Stimulated activated CD4-positive, alpha-beta T cell treated with anti-CD3 and anti-CD28 coated beads, Interleukin-15, amount 100 ng/mL, for 1 hour (primary cell): ENCODE data around the gene CFAP58.

ENCODE experiments used
- DNase-seq, 2 donors: peaks; one replicate each; pipeline ENCODE4 v3.0.0-alpha.2; 2020; ENCODE audit warnings: low read depth in 1 of 2, low spot score in 1 of 2

The CFAP58 gene, protein sequence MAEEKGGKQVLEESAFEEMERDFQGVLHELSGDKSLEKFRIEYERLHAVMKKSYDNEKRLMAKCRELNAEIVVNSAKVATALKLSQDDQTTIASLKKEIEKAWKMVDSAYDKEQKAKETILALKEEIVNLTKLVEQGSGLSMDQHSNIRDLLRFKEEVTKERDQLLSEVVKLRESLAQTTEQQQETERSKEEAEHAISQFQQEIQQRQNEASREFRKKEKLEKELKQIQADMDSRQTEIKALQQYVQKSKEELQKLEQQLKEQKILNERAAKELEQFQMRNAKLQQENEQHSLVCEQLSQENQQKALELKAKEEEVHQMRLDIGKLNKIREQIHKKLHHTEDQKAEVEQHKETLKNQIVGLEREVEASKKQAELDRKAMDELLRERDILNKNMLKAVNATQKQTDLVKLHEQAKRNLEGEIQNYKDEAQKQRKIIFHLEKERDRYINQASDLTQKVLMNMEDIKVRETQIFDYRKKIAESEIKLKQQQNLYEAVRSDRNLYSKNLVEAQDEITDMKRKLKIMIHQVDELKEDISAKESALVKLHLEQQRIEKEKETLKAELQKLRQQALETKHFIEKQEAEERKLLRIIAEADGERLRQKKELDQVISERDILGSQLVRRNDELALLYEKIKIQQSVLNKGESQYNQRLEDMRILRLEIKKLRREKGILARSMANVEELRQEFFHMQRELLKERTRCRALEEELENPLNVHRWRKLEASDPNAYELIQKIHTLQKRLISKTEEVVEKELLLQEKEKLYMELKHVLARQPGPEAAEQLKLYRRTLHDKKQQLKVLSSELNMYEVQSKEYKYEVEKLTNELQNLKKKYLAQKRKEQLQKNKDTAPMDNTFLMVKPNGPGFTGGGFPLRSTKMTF

DNA sequence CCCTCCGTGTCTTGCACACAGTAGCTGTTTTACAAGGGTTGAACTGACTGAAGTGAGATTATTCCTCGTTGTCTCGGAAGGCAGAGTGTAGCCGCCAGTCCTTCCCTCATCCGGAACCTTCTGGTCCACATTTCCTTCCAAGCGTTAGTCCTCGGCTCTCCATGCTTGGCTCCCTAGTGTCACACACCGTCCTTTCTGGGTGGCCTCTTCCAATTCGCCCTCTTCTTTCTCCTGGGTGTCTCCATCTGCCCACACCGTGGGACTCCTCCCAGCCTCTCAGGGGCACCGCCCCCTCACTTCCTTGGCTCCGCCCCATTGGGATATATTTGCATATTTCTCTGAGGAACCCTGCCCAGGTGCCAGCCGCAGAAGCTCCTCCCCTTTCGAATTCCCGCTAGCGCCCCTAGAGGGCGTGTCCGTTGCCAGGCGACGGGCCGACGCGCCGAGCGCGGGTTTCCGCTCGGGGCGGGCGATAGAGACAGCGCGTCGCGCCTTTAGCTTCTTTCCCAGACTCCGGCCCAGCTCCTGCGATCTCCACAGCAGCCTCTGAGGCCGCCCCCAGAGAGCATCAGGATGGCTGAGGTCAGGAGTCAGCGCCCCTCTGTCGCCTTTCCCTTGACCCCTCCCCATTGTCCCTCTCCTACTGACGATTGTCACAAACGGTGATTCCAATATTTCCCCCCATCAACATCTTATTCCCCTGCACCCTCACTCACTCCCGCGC lies at the start of gene CFAP58:
CFAP58 (plus strand) TSS at position 509 of the 724 bp plus-strand sequence; CDS start at position 574, 65 bp downstream.
- peak; percentile 77 to 85 for DNase-seq

DNA sequence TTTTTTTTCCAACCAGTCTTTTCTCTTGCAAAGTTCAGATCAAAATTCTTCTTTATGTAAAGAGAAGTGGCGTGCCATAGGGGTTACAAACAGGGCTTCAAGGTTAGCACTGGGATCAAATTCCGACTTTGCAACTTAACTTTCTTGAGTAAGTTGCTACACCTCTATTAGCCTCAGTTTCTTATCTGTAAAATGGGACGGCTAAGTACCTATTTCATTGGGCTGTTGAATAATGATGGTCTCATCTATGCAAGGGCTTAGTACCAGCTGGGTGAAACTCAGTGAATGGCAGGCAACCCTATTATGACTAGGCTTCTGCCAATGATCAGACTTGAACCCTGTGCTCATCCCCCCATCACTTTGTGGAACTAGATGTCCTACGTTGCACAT lies 49.3 kb upstream of the CFAP58 start:
- DNase-seq, result no peak

DNA sequence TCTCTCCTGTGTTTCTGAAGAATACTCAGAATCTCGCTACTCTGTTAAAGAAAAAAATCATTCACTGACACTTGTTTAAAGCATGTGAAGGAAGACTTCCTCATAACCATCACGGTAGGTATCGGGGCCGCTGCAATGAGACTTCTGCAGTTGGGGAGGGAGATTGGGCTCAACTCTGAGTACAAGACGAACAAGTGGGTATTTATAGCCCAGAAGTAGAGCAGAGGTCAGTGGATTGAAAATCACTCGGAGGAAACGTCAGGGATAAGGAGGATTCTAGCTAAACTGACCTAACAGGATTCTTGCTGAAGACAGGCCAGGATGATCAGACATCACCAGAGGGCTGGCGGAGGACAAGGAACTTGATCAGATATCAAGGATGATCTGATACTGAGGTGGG lies 48.7 kb upstream of the CFAP58 start:
- no peak for DNase-seq

DNA sequence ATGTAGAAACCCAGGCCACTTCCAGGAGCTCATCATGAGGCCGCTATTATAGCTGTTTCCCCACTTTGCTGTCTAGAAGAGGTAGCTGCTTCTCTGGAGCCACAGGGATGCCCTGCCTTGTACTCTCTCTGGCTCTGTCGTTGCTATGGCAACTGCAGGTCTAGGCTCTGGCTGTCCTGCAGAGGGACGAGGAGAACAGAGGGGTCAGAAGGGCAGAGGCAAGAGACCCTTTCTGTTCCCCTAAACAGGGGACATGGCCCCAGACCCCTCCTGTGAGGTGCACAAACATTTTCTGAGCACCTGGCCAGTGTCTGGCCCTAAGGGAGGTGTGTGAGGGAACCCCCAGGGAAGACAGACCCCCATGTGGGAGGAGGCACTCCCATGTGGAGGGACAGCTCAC lies 46.7 kb upstream of the CFAP58 start:
- no peak for DNase-seq

DNA sequence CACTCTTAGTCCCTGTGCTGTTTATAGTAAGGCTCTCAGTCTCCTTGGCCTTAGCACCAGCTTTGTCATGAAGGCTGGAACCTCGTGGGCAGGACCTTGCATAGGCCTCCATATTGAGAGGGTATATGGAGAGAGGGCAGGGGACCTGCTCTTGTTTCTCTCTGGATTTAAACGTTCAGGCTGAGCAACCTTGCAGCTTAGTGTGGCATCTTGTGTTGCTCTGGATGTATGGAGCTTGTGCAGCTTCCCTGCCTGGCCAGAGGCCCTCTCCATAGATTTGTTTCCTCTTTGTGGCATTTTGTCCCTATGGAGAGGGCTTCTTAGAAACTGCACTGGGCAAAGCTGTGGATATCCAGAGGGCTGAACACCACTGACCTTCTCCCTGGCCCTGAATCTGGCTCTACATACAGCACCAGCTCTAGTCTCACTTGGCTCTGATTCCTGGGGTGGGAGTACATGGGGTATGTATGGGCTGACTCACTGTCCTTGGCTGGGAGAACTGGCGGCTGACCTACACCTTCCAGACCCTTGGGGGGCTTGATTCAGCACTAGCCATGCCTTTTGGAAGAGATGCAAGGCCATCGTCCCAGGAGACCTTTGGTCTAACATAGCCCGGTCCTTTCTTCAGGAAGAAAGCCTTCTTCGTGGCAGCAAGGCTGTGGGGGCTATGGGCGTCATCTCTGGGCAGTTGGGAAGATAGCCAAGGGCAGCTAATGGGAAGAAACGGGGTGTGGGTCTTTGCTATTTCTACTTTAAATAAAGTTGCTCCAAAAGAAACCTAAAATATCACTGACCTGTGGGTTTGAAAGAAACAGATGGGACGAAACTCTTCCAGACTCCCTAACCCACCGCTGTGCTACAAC lies 45.8 kb upstream of the CFAP58 start:
- DNase-seq, result no peak

DNA sequence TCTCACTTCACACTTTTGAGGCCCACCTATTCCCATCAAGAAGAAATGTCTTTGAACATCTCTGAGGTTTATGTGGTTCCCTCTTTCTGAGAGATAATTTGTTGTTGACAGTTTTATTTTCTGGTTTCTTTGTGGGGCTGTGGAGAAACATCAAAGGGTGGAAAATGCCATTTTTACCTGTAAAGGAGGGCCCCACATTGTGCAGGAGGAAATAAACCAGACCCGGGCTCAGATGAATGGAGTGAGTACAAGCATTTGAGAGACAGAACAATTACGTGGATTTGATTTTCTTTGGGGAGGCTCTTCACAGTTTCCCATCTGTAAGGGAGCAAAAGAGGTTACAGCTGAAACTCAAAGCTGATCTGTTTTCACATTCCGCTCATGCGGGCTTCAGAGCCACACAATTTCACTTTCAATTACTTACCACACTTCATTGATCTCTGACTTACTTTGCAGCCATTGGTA lies 45.2 kb upstream of the CFAP58 start:
- DNase-seq, result no peak

DNA sequence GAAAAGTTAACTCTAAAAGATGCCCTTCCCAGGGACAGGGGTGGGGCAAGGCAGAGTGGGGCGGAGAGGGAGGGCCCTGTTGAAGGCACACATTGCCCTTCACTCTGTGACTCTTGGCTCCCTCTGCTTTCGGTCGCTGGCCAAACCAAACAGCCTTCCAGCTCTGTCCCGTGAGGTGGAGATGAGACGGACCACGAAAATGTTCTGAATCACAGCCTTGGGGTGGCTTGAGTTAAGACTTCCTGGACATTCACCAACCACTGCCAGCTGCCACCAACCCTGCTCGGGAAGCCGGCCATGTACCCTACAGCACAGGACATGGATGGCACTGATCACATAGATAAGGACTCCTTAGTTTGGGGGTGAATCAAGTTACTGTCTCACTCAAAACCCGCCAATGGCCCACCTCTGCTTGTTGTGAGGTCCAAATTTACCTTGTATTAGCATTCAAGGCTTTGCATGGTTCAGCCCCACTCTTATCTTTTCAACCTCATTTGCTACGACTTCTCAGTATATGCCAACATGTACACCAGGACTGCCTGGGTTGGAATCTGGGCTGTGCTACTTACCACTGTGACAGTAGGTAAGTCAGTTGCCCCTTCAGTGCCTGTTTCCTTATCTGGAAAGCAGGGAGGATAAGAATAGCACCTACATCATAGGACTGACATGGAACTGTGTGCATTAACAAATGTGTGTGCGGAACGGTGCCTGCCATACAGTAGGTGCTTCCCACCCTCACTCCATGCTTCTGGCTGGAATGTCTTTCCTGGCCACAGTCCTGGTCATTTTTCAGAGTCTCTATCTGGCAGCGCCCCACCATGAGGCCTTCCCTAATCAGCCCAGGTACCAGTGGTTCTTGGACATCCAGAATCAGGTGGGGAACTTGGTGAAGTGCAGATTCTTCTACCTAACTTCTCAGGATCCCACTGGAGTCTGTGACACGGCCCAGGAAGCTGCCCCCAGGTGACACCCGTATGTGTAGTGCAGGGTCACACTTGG lies 43.4 kb upstream of the CFAP58 start:
- DNase-seq, result no peak

DNA sequence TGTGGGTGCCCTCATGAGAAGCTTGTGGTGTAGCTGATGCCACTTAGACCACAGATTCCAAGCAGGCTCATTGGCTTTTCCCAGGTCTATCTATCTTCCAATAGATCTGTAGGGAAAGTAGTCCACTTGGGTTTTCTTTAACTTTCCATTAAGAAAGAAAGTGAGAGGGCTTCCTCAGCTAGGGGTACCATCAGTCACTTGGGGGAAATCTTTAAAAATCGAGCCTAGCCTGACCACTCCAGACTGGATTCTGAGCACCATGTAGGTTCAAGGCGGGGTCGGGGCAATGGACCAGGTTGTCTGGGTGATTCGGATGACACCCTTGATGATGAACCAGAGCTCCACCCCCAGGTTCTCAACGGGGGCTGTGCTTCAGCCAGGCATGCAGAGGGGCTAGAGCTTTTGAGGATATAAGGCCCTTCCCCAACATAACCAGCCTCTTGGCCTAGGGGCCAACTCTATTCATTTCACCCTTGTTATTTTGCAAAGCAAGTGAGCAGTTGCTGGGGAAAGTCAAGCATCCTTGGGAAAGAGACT lies 42.4 kb upstream of the CFAP58 start:
- no peak for DNase-seq

DNA sequence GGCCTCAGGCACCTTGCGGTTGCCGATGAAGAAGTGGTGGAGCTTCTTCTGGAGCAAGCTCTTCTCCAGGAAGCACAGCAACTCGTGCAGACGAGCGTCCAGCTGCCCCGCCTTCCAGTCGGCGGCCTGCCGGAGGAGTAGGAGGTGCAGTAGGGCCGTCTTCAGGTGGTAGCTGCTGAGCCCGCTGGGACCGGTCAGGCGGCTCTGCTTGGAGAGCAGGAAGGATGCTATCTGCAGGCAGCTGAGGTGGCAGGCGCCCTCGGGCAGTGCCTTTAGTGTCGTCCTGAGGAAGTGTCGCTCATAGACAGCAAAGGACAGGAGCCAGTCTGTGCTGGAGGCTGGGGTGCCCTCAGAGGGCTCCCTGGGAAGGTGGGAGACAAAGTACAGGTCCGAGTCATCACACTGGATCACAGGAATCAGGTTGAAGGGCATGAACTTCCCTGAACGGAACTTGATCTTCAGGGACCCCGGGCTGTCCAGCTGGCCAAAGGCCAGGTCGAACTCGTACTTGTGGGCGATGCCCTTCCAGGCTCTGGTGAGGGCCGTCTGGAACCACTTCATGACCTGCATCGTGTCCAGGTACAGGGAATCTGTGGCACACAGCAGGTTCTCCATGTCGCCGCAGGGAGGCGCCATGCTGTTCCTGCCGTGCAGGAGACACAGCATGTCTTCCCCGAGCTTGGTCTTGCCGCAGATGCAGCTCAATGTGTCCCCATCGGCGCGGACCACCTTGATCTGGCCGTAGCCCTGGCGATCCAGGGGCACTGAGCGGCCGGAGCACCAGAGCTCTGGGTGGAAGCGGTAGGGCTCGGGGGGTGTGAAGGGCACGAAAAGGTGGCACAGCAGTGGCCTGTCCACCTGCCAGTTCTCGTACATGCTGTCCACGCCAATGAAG lies 38.8 kb upstream of the CFAP58 start:
- DNase-seq, result no peak

DNA sequence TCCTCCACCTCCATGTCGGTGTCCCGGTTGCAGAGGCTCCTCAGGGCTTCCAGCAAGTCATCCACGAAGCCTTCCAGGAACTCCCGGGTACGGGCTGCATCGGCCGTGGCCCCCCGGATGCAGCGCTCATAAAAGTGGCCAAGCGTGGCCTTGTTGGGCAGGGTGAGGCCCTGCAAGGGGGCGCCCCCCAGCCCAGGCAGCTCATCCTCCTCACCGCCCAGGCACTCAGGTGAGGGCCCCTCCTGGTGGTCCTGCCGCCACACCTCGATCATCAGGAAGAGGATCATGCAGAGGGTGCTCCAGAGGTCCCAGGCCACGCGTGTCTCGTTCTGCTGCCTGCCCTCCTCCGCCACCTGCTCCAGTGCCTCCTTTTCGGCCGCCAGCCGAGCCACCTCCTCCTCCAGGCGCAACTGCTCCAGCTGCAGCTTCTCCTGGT lies 38.1 kb upstream of the CFAP58 start:
- DNase-seq, result no peak

DNA sequence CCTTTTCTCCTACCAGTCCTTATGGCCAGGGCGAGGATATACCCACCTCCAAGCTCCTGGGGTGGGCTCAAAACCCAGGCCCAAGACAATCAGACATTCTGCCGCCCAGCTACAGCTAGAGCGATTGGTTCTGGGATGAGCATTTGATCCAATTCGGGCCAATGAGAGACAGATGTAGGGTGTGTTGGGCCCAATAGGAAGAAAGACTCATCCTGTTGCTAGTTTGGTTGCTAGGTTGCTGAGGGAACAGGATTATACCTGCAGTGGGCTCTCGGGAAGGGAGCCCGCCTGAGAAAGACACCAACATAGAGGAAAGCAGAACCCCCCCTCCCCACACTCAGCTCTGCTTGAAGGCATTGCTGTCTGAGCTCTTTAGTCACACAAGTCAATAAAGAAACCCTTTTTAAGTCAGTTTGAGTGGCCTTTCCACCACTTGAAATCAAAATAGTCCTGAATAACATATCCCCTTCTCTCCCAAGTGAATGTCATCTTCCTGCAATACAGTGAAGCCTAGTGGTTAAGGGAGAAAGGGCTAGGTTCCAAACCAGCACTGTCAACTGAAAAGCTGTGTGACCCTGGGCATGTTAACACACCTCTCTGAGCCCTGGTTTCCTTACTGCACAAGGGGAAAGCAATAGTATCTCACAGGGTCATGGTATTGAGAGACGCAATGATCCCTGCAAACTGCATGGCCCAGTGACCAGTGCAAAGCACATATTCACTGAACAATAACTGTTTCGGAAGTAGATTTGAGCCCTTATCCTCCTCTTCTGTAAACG lies 37.1 kb upstream of the CFAP58 start:
- no peak for DNase-seq

DNA sequence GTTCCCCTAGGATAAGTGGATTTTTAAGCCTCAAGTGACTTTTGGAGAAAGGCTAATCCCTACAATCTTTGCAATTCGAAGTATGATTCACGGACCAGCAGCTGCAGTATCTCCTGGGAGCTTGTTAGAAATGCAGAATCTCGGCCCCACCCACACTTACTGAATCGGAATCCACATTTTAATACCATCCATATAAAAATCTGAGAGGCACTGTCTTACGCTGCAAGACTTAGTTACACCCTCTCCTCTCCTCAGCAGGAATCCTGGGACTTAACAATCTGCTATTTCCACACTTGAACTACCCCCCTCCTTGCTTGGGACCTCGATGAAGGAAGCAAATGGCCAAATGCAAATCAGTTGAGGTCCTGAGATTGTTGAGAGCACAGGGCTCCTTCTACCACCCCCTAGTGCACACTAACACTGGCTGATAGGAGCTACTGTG lies 36.3 kb upstream of the CFAP58 start:
- no peak for DNase-seq

DNA sequence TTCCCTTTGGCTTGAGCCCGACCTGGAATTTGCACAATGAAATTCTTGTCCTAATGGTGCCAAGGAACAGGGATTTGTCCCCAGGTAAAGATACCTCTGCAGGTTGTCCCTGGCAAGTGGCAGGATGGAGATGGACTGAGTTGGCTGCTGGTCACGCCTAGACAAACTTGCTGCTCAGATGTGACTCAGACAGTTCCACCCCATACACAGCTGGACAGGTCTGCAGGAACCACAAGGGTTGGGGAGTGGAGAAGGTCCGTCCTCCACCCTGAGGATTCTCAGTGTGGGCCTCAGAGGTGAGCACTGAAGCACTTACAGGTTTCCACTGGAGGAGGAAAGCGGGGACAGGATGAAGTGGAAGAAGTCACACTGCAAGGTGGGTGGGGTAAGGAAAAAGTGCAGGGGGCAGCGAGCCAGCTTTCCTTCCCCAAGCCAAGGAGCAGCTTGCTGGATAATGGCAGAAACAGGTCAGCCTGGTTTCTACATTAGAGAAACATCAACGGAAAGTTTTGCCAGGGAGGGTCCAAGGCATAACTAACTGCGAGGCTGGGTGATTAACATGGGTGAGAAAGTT lies 35.8 kb upstream of the CFAP58 start:
- no peak for DNase-seq

DNA sequence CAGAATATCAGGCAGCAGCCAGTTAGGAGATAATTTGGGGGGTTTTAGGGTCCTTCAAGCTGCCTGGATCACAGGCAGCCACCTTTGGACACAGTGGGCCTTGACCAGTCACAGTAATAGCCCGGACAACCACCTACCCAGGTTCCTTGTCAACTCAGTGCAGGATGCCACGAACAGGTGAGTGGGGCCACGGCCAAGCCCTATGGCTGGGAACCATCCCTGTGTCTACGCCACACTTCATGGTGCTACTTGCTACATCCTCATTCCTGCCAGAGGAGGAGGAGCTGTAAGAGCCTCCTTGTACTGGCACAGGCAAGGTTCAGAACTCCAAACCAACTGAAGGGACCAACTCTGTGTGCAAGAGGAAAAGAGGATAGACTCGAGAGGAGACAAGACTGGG lies 35.3 kb upstream of the CFAP58 start:
- DNase-seq, result no peak

DNA sequence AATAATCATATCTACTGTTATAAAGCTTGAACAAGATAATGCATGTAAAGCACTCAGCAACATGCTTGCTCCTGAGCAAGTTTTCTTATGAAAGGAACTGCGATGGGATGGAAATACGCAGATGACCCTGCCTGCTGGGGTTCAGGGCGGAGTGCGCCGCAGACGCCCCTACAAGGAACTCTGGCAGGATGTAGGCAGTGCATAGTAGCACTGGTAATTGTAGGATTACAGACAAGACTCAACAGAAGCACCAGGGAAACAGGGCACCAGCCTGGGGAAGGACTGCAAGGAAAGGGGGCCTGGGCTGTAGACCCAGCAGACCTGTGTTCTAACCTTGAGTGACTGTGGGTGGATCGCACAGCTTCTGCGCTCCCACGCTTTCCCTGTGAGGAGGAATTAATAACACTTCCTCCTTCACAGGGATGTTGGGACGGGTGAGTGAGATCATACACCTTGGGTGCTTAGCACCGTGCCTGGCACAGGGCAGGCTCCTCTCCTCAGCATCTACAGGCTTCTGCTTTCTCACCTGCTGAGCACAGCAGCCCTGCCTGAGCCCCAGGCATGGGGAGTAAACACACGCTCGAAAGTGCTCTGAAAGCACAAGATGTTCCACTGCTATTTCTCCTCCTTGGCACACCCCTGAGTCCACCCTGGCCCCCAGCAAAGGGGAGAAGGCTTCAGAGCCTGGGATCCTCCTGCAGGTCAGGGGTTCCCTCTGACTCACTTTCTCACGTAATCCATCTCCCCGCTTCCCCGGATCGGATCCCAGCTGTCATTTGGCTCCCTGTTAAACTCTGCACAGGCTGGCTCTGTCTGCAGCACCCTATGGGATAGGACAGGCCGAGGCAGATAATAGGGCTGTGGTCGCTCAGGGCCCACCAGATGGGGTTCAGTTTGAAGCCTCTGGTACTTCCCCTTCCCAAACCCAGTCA lies 34.6 kb upstream of the CFAP58 start:
- no peak for DNase-seq

DNA sequence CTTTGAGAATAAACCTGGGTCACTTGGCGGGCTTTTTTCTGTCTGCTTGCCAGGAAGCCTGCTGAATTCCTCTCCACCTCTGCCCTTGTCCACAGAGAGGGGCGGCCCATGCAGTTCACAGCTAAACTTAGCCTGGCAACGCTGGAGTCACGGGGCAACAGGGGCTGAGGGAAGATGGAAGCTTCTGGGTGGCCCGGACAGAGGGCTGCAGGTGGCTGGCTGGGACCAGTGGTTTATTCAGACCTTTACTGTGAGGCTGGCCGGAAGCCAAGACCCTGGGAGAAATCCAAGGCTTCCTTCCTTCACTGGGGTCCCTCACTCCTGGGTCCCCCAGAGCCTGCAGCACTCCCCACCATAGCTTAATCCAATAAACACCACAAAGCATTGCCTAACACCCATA lies 32.4 kb upstream of the CFAP58 start:
- DNase-seq, result no peak
